ENCODE data around the gene NMNAT3. TPM values are rescaled to one million over a fixed set of nuclear protein-coding genes. Genes with fewer than 3 reads are reported as not detected.

NMNAT3 gene
- total RNA-seq, 1 donor from 2014 or later = 10.7 TPM

GRCh38 chr3:139537795-139538621, 139.8 kb downstream of the NMNAT3 start:
- H3K4me3 ChIP-seq = no peak overlapping the region
- no peaks in the 10 kb centered on the region for H3K9me3 ChIP-seq (replicated peaks)
- H3K36me3 ChIP-seq = no peaks in the 10 kb centered on the region
- intact Hi-C loops (cut with micrococcal nuclease) = no loop called here
- TF ChIP-seq CTCF (IDR thresholded peaks at IDR 0.05; ENCODE audit: borderline replicate concordance) = no peak
- no peak for DNase-seq
- H3K27ac ChIP-seq (replicated peaks) = peak overlapping the region; percentile 80
- H3K27me3 ChIP-seq (ENCODE audit: low read depth) = no peaks in the 10 kb centered on the region
- H3K4me1 ChIP-seq = peaks cover 80% of the 10 kb centered on the region

- no peaks in the 10 kb centered on the region for H3K27me3 ChIP-seq (ENCODE audit: low read depth)
- H3K27ac ChIP-seq (replicated peaks) = peak overlapping the region; percentile 72
- H3K4me3 ChIP-seq = no peak overlapping the region
- H3K4me1 ChIP-seq = peaks cover 82% of the 10 kb centered on the region
- H3K9me3 ChIP-seq (replicated peaks) = no peaks in the 10 kb centered on the region
- no peak for TF ChIP-seq CTCF (IDR thresholded peaks at IDR 0.05; ENCODE audit: borderline replicate concordance)
- H3K36me3 ChIP-seq = no peaks in the 10 kb centered on the region
- DNase-seq = no peak
- intact Hi-C loops (cut with micrococcal nuclease) = no loop called here
Observed at GRCh38 chr3:139537361-139537760, 140.4 kb downstream of the NMNAT3 start.

GRCh38 chr3:139534992-139535879, 142.5 kb downstream of the NMNAT3 start:
- no peak for TF ChIP-seq CTCF (IDR thresholded peaks at IDR 0.05; ENCODE audit: borderline replicate concordance)
- peak; percentile 80 for DNase-seq
- Histone ChIP-seq H3K36me3 (no peaks in the 10 kb centered on the region), H3K4me3 (no peak overlapping the region), H3K27me3 (ENCODE audit: low read depth) (no peaks in the 10 kb centered on the region), H3K27ac (replicated peaks) (peak overlapping the region; percentile 72), H3K4me1 (peaks cover 74% of the 10 kb centered on the region), H3K9me3 (replicated peaks) (no peaks in the 10 kb centered on the region)
- intact Hi-C loops (cut with micrococcal nuclease) = no loop called here

GRCh38 chr3:139534455-139534812, 143.3 kb downstream of the NMNAT3 start:
- DNase-seq = no peak
- TF ChIP-seq CTCF (IDR thresholded peaks at IDR 0.05; ENCODE audit: borderline replicate concordance) = no peak
- Histone ChIP-seq H3K27ac (replicated peaks) (peak overlapping the region; percentile 72), H3K36me3 (no peaks in the 10 kb centered on the region), H3K4me1 (peaks cover 66% of the 10 kb centered on the region), H3K27me3 (ENCODE audit: low read depth) (no peaks in the 10 kb centered on the region), H3K9me3 (replicated peaks) (no peaks in the 10 kb centered on the region), H3K4me3 (no peak overlapping the region)
- intact Hi-C loops (cut with micrococcal nuclease) = no loop called here

GRCh38 chr3:139533781-139534454, 143.9 kb downstream of the NMNAT3 start:
- intact Hi-C loops (cut with micrococcal nuclease) = no loop called here
- Histone ChIP-seq H3K27me3 (ENCODE audit: low read depth) (no peaks in the 10 kb centered on the region), H3K27ac (replicated peaks) (peak overlapping the region; percentile 72), H3K36me3 (no peaks in the 10 kb centered on the region), H3K4me3 (no peak overlapping the region), H3K9me3 (replicated peaks) (no peaks in the 10 kb centered on the region), H3K4me1 (peaks cover 60% of the 10 kb centered on the region)
- peak; percentile 35 for DNase-seq
- no peak for TF ChIP-seq CTCF (IDR thresholded peaks at IDR 0.05; ENCODE audit: borderline replicate concordance)

All from left ventricle myocardium inferior (tissue), 1 donor.